Neural progenitor cell (in vitro differentiated cells): ENCODE data around the gene EPHA4. TPM values are rescaled to one million over a fixed set of nuclear protein-coding genes. Genes with fewer than 3 reads are reported as not detected.

Experiments used
- DNase-seq: peaks from one replicate; pipeline ENCODE4 v3.0.0-alpha.2; 2016; ENCODE audit warnings: low spot score
- H2AFZ ChIP-seq: fragments of 200-600 bp; sonication (generic); replicated peaks from 2 replicates; pipeline ENCODE4 v1.6.1; 2016; ENCODE audit warnings: antibody characterized with exemption
- H3F3A ChIP-seq: fragments of 200-600 bp; sonication (generic); 2 replicates; pipeline ENCODE4 v1.6.1; 2016; ENCODE audit warnings: antibody characterized with exemption, low read depth
- H3K27ac ChIP-seq: fragments of 200-600 bp; sonication (generic); 2 replicates; pipeline ENCODE4 v1.5.1; 2016; ENCODE audit warnings: mild to moderate bottlenecking
- H3K27me3 ChIP-seq: fragments of 200-600 bp; sonication (generic); 2 replicates; pipeline ENCODE4 v1.6.1; 2016; ENCODE audit warnings: mild to moderate bottlenecking, moderate library complexity
- H3K36me3 ChIP-seq: fragments of 200-600 bp; sonication (generic); 2 replicates; pipeline ENCODE4 v1.5.1; 2016
- H3K4me1 ChIP-seq: fragments of 200-600 bp; sonication (generic); 2 replicates; pipeline ENCODE4 v1.6.1; 2016; ENCODE audit warnings: mixed run types
- H3K4me2 ChIP-seq: fragments of 200-600 bp; sonication (generic); 2 replicates; pipeline ENCODE4 v1.6.1; 2016
- H3K4me3 ChIP-seq: fragments of 200-600 bp; sonication (generic); 2 replicates; pipeline ENCODE4 v1.5.1; 2016
- H3K79me2 ChIP-seq: fragments of 200-600 bp; sonication (generic); 2 replicates; pipeline ENCODE4 v1.6.1; 2016; ENCODE audit warnings: low read depth
- H3K9ac ChIP-seq: fragments of 200-600 bp; sonication (generic); 2 replicates; pipeline ENCODE4 v1.6.1; 2016
- H3K9me3 ChIP-seq: fragments of 200-600 bp; sonication (generic); 2 replicates; pipeline ENCODE4 v1.5.1; 2016; ENCODE audit warnings: low read depth
- H4K20me1 ChIP-seq: fragments of 200-600 bp; sonication (generic); 2 replicates; pipeline ENCODE4 v1.6.1; 2016; ENCODE audit warnings: low read depth
- H3K27ac Mint-ChIP-seq: 3 replicates; pipeline ENCODE4 v1.8.0; 2021; ENCODE audit warnings: mixed read lengths
- H3K27me3 Mint-ChIP-seq: 2 replicates; pipeline ENCODE4 v1.8.0; 2022; ENCODE audit warnings: low read depth, mild to moderate bottlenecking, inconsistent platforms, moderate library complexity, mixed read lengths; ENCODE audit not compliant: insufficient read depth
- H3K36me3 Mint-ChIP-seq: 3 replicates; pipeline ENCODE4 v1.8.0; 2021; ENCODE audit warnings: mixed read lengths
- H3K4me1 Mint-ChIP-seq: 3 replicates; pipeline ENCODE4 v1.8.0; 2021; ENCODE audit warnings: mixed read lengths
- H3K4me3 Mint-ChIP-seq: 3 replicates; pipeline ENCODE4 v1.8.0; 2021; ENCODE audit warnings: mild to moderate bottlenecking, moderate library complexity, mixed read lengths
- H3K9me3 Mint-ChIP-seq: 3 replicates; pipeline ENCODE4 v1.8.0; 2020; ENCODE audit warnings: mixed read lengths
- CTCF ChIP-seq: fragments of 200-600 bp; sonication (generic); IDR thresholded peaks from 2 replicates; pipeline ENCODE4 v1.5.1; 2017; ENCODE audit warnings: antibody characterized with exemption, mild to moderate bottlenecking
- EZH2 ChIP-seq: fragments of 200-600 bp; sonication (generic); IDR thresholded peaks from 2 replicates; pipeline ENCODE4 v1.6.1; 2017; ENCODE audit warnings: antibody characterized with exemption, mild to moderate bottlenecking, moderate library complexity
- EZH2phosphoT487 ChIP-seq: fragments of 200-600 bp; sonication (generic); IDR thresholded peaks from 2 replicates; pipeline ENCODE4 v1.6.1; 2017; ENCODE audit warnings: antibody characterized with exemption
- total RNA-seq: library from RNA; depleted of rRNA; stranded (reverse); fragments of >200 nt; gene quantifications from 2 replicates; pipeline ENCODE4 v1.2.3, GENCODE V29; 2015; ENCODE audit warnings: low replicate concordance

The EPHA4 gene
- 300 and 323 TPM in 2 replicates for total RNA-seq

- peak within 1 kb of the TSS; percentile 96 for H3K4me2 ChIP-seq
- H3K9ac ChIP-seq: peak within 1 kb of the TSS; percentile 76
- H3K27me3 Mint-ChIP-seq: peaks cover 3% of the 10 kb centered on the region
- H3K9me3 Mint-ChIP-seq: no peaks in the 10 kb centered on the region
- H3K36me3 Mint-ChIP-seq: peaks cover 8% of the 10 kb centered on the region
- TF ChIP-seq CTCF: no peak
- no peak for TF ChIP-seq EZH2
- TF ChIP-seq EZH2phosphoT487: no peak
- H3K4me3 ChIP-seq: peak within 1 kb of the TSS; percentile 97
- H4K20me1 ChIP-seq: peaks cover 43% of the 10 kb centered on the region
- H3K27me3 ChIP-seq: no peaks in the 10 kb centered on the region
- H3K36me3 ChIP-seq: peaks cover 7% of the 10 kb centered on the region
- H3K27ac ChIP-seq: peak within 1 kb of the TSS; percentile 65
- peaks cover 41% of the 10 kb centered on the region for H3K4me1 ChIP-seq
- H3K9me3 ChIP-seq: no peaks in the 10 kb centered on the region
- peaks cover 39% of the 10 kb centered on the region for H3F3A ChIP-seq
- H3K27ac Mint-ChIP-seq: peak within 1 kb of the TSS; percentile 86
- H3K4me3 Mint-ChIP-seq: peak within 1 kb of the TSS; percentile 96
- DNase-seq: peak; percentile 96
- H3K79me2 ChIP-seq: peaks cover 85% of the 10 kb centered on the region
- peak within 1 kb of the TSS; percentile 15 for H2AFZ ChIP-seq
- H3K4me1 Mint-ChIP-seq: peaks cover 36% of the 10 kb centered on the region
These were observed at the start of gene EPHA4 for GRCh38 chr2:221572219-221572820. EPHA4 (minus strand) TSS chr2:221572304; CDS start chr2:221572248, 56 bp downstream.

- no peaks in the 10 kb centered on the region for H3K36me3 Mint-ChIP-seq
- Histone ChIP-seq H3K9ac (no peak overlapping the region), H3K9me3 (no peaks in the 10 kb centered on the region), H2AFZ (no peak overlapping the region), H3K4me1 (no peaks in the 10 kb centered on the region), H4K20me1 (no peaks in the 10 kb centered on the region), H3K27ac (no peak overlapping the region), H3K27me3 (no peaks in the 10 kb centered on the region), H3K4me2 (no peak overlapping the region), H3F3A (no peaks in the 10 kb centered on the region), H3K79me2 (no peaks in the 10 kb centered on the region), H3K4me3 (no peak overlapping the region), H3K36me3 (no peaks in the 10 kb centered on the region)
- DNase-seq: no peak
- H3K4me1 Mint-ChIP-seq: peaks cover 15% of the 10 kb centered on the region
- H3K27ac Mint-ChIP-seq: no peak overlapping the region
- TF ChIP-seq EZH2phosphoT487: no peak
- TF ChIP-seq CTCF: no peak
- TF ChIP-seq EZH2: no peak
- no peaks in the 10 kb centered on the region for H3K9me3 Mint-ChIP-seq
- no peaks in the 10 kb centered on the region for H3K27me3 Mint-ChIP-seq
- no peak overlapping the region for H3K4me3 Mint-ChIP-seq
These were observed 45.9 kb upstream of the EPHA4 start for GRCh38 chr2:221618007-221618406.

GRCh38 chr2:221616561-221616960 lies 44.5 kb upstream of the EPHA4 start:
- no peaks in the 10 kb centered on the region for H3K27me3 ChIP-seq
- H3K9me3 ChIP-seq: no peaks in the 10 kb centered on the region
- Mint-ChIP-seq H3K27ac (no peak overlapping the region), H3K4me3 (no peak overlapping the region), H3K27me3 (no peaks in the 10 kb centered on the region), H3K36me3 (no peaks in the 10 kb centered on the region), H3K4me1 (peaks cover 15% of the 10 kb centered on the region), H3K9me3 (no peaks in the 10 kb centered on the region)
- H3K4me1 ChIP-seq: no peaks in the 10 kb centered on the region
- H4K20me1 ChIP-seq: no peaks in the 10 kb centered on the region
- H3K36me3 ChIP-seq: no peaks in the 10 kb centered on the region
- H3K79me2 ChIP-seq: no peaks in the 10 kb centered on the region
- TF ChIP-seq EZH2 (no peak), EZH2phosphoT487 (no peak), CTCF (no peak)
- no peaks in the 10 kb centered on the region for H3F3A ChIP-seq
- H3K9ac ChIP-seq: no peak overlapping the region
- no peak overlapping the region for H3K27ac ChIP-seq
- H2AFZ ChIP-seq: peak overlapping the region; percentile 21
- H3K4me3 ChIP-seq: no peak overlapping the region
- no peak for DNase-seq
- no peak overlapping the region for H3K4me2 ChIP-seq
